HG03066 (cell line): ENCODE measurements around the gene CLRN2.
"Not testable (repeated sequence)": the region's sequence is repeated elsewhere in the genome, so short reads cannot be mapped to it uniquely, and the experiment has no call there.

Experiments used
- ATAC-seq: cut with Tn5 transposase; IDR thresholded peaks from one replicate; pipeline ENCODE4 v1.9.1; 2021; ENCODE audit warnings: low read depth; ENCODE audit not compliant: unreplicated experiment

The CLRN2 gene

DNA sequence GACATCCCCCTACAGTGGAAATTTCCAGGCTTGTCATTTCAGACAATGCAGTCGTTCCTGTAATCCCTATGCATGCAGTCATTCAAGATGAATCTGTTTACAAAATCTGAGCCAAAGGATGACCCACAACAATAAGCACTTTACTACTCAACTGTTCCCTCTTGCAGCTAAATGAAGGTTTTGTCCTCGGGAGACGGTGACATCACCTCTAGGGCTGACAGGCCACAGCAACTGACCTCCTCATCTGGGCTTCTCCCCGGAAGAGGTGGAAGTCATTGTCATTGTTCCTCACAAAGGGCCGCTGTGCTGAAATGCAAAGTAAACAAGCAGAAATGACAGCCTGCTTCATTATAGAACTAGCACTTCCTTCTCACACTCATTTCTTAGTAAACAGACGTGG, 29.2 kb downstream of the CLRN2 start:
- ATAC-seq, result no peak

DNA sequence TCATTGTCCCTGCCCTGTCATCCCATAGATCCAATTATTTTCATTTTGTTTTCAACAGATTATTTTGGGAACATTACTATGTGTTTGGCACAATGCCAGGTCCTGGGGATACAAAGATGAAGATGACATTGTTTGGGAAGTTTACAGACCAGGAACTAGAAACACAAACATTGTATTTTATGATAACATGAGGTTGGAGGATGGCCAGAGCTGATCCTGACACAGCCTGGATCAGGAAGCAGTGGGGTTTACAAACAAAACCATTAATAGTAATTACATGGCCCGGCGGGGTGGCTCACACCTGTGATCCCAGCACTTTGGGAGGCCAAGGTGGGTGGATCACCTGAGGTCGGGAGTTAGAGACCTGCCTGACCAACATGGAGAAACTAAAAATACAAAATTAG, 29.9 kb downstream of the CLRN2 start:
- ATAC-seq, result no peak

DNA sequence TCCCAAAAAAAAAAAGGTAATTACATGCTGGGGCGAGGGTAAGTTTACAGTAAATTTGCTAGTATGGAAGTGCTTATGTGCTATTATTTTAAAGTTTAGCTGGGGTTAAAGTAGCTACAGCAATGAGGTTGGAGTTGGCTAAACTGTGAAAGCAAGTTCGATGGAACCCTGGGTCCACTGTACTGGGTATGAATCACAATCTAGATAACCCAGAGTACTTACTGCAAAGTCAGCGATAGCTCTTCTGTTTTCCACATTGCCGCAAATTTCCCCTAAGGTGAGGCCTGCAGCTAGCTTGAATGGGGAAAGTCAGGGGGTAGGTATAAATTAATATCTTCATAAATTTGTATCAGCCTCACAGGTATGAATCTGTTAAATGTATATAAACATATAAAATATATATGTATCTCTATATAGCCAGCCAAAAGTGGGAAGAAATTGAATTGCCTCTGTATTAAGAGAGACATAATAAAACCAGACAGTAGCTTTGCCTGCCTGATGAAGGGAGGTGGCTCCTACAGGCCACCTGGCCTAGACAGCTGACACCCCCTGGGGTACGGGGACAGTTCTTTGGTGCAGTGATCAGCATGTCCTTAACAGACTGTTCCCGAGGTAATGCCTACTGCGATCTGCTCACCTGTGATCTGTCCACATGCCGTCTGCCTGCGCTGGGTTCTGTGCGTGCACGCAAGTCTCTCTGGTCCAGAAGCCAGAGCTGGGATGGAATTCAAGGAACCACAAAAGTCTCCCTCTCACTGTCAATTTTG, 30.6 kb downstream of the CLRN2 start:
- ATAC-seq, result no peak

DNA sequence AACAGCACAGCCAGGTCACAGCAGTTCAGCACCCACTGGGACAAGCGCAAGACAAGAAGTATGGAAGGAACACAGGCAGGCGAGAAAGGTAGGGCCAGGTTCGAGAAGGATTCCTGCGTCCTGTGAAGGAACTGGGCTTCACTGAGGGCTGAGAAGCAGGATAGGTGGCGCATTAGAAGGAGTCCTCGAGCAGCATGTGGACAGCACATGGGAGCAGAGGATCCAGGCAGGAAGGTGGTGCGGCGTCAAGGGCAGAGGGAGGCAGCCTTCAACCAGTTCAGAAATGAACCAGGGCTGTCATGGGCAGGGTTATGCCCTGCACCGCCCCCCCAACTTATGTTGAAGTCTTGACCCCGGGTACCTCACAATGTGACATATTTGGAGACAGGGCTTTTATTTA, 31.3 kb downstream of the CLRN2 start:
- ATAC-seq, result no peak

DNA sequence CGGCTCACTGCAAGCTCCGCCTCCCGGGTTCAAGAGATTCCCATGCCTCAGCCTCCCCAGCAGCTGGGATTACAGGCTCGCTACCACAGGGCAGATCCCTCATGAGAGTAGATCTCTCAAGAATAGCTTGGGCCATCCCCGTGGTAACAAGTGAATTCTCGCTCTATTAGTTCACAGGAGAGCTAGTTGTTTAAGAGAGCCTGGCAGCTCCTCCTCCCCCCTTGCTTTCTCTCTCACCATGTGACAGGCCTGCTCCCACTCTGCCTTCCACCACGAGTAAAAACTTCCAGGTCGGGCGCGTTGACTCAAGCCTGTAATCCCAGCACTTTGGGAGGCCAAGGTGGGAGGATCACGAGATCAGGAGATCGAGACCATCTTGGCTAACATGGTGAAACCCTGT, 31.7 kb downstream of the CLRN2 start:
- no peak for ATAC-seq

DNA sequence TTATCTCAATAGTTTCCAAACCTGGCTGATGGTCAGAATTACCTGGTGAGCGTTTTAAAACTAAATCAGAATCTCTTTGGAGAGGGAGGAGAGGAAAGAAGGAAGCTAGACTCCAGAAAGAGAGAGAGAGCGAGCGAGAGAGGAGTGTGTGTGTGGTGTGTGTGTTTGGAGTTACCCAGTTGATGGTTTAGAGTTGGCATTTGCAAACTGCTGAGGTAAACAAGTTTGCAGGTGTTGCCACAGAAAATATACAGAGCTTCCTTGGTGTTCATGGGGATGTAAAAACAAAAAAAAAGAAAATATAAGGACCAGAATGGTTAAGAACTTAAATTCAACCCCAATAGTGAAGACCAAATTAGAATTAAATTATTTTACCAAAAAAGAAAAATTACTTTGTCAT, 35.6 kb downstream of the CLRN2 start:
- no peak for ATAC-seq

DNA sequence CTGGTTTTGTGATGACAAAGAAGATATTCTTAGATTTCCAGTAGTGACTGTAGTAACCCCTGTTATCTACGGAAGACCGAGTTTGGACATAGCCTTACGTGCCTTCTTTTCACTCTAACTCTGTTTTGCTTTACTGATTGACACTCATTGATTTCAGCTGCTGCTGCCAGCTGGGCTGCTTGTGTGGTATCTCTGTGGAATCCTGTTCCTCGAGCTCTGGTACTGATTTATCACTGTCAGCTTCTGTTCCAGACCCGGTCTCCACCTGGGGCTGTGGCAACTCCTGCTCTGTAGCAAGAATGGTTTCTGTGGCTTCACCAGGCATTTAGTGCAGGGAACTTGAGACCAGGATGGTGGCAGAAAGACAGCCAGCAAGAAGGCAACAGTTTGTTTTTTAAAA, 37.5 kb downstream of the CLRN2 start:
- ATAC-seq, result no peak

DNA sequence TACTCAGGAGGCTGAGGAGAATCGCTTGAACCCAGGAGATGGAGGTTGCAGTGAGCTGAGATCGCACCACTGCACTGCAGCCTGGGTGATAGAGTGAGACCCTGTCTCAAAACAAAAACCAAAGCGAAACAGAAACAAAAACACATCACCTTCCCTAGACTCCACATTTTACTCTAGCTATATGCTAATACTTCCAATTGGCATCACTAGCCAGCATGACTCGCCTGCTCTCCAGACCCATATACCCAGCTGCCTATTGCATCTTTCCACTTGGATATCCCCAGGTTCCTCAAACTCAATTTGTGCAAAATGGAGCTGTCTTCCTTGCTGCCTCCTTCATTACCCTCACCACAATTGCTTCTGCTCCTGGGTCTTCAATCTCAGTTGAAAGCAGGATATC, 39.6 kb downstream of the CLRN2 start:
- ATAC-seq, result no peak

DNA sequence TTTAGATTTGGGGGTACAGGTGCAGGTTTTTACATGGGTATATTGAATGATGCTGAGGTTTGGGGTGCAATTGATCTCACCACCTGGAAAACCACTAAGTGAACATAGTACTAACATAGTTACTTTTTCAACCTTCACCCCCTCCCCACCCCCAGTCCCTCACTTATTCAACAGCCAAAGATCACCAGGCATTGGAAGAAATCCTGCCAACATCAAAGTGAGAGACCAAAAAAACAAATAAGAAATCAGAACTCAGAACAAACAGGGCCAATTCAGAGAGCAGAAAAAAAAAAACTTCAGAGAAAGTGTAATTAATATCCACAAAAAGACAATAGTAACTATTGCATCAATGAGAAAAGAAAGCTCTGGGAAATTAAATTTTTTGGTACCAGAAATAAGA, 41.5 kb downstream of the CLRN2 start:
- no peak for ATAC-seq

DNA sequence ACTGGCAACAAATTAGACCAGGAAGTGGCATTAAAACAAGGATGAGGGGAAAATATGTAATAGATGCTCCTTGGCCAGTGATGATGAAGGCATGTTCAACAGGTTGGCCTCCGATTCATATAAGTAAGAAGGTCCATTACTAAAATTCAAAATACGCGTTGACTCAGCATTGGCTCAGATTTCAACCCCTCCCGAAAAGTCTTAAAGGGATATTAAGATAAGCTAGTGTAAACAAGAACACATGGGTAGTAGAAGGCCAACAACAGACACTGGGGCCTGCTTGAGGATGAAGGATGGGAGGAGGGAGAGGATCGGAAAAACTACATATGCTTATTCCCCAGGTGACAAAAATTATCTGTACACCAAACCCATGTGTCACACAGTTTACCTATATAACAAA, 42.9 kb downstream of the CLRN2 start:
- no peak for ATAC-seq

DNA sequence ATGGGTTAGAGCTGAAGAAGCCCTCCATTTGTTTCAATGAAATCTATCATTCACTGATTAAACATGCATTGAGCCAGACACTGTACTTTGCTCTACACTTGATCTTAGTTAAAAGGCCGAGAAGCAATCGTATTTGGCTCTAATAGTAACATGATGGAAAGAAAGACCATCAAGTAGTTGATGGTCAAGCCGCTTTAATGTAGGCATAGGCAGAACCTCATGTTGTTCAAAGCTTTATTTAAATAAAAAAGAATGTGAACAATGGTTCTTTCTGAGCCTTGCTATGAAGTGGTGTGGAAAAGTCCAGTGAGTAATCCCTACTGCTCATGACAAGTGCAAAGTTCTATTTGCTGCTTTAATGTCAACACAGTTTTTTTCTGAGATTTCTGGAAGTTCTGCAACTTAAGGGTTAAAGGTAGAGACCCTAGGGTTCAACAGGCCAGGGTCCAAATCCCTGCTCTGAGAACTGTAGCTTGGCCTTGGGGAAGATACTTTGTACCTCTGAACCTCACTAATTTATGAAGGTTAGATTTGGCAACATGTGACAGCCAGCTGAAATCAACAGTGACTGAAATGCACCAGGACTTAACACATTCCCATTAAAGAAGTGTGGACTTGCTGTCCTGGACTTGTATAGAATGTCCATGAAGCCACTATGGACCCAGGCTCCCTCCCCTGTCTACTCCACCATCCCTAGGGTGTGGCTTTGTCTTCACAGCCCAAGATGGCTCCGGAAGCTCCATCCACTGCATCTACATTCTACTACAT, 44.2 kb downstream of the CLRN2 start:
- no peak for ATAC-seq

DNA sequence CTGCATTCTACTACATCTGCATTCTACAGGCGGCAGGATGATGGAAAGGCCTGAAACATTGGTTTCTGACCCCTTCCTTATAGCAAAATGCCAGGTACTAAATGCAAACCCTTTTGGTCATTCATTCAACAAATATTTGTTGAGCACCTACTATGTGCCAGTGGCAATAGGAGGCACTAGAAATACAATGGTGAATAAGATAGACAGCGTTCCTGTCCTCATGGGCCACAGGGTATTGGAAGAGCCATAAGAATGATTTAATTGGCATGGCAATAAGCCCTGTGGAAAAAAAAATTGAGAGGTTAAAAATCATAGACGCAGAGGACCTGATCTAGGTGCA, 44.7 kb downstream of the CLRN2 start:
- no peak for ATAC-seq

DNA sequence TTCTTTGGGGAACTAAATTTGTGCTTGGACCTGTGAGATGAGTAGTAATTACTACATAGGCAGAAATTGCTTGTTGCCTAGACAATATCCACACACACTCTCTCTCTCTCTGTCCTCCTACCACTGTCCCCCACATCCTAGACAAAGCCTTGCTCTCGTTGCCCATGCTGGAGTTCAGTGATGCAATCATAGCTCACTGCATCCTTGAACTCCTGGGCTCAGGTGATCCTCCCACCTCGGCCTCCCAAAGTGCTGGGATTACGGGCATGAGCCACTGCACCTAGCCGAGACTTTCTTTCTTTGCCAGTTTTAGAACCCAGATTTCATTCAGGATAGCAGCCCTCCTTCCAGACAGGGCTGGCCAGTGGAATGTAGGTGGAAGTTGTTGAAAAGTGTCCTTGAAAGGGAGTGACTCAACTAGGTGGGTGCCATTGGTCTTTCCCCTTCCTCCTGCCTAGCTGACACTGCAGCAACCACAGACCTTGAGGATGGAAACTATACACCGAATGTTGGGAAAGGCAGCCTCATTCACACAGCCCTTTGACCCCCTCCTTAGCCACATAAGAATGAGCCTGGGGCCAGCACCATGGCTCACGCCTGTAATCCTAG, 45.2 kb downstream of the CLRN2 start:
- ATAC-seq, result no peak

DNA sequence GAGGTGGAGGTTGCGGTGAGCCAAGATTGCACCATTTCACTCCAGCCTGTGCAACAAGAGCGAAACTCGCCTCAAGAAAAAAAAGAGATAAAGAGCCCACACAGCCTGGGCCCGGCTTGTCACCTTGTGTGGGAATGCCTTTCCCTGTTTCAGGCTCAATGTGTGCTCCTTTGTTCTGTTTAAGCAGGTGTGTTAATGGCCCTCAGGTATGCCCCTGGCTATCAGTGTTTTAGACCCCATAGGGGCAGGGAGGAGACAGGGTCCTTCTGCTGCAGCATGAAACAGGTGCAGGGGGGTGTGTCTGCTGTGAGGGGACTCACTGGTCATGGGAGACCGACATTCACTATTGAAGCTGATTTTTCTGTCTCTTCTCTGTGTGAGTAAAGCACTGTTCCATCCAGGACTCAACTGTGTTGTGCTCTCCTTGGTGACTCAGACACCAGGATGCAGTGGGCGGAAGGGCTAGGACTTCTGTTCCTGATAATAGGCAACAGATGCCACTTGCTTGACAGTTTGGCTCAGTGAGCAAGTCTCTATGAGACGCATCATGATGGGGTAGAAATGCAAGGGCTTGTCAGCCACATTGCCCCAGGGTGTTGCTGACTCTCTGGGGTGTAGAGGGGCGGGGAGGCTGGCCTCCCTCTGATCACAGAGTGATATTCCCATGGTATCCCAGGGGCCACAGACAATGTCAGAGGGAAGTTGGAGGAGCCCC, 46.4 kb downstream of the CLRN2 start:
- ATAC-seq, result no peak

DNA sequence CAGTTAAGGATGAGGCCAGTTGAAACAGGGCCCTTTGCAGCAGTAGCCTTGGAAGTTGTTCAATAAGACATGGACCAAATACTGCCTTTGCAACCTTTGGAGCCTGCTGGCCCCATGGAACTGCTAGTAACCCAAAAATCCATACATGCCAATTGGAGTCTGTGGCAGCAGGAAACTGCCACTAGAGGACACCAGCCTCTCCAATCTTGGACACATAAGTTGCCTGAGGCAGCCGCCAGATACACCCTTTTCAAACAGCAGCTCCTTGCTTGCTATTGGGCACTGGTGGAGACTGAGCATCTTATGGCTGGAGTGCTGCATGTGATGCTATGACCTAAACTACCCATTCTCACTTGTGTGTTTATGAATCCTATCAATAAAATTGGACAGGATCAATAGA, 47.2 kb downstream of the CLRN2 start:
- ATAC-seq, result no peak

DNA sequence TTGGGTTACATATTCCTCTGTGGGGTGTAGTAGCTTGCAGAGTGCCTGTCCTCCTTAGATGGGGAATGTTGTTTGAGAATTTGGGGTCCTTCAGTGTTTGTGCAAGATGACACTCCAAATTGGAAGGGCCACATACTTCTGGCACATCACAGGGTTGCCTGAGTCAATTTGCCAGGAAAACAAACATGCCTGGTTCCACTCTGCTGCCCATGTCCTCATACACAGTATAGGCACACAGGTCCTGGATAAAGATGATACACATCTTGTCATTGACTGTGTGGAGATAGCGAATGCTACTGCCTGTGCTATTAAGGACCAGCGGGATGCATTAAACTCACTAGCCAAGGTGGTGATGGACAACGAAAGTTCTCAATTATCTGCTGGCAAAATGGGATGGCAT, 50.9 kb downstream of the CLRN2 start:
- ATAC-seq, result no peak

DNA sequence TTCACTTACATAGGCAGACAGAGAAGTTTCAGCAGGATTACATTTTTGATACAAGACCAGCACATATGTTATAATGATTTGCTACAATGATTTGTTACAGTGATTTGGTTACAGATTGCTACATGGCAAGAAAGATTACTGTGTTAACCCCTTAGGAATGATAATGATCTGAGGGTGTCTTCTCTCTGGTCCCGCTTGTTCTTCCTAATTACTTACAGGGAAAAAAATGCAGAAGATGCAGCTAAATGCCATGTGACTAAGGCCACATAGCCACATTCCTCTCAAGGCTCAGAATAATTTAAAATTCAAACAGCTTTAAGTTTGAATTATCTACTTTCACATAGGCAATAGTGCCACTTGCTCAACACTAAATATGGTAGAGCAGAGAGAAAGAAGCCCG, 52.3 kb downstream of the CLRN2 start:
- no peak for ATAC-seq

DNA sequence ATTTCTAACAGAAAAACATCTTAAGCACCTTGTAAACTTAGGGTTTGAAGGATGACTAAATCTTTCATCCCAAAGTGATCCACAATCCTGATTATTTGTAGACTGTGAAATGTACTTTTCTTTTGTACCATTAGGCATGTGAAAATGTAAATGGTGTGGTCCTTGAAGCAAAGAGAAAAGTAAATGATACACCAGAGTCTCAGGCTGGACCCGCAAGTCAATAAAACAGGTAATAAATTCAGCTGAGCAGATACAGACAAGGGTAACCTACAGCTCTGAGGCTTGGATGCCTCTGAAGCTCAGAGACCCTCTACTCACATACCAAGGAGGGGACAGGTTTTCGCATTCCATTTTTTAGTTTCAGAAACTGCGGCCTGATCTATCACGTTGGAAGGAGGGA, 59.2 kb downstream of the CLRN2 start:
- no peak for ATAC-seq

DNA sequence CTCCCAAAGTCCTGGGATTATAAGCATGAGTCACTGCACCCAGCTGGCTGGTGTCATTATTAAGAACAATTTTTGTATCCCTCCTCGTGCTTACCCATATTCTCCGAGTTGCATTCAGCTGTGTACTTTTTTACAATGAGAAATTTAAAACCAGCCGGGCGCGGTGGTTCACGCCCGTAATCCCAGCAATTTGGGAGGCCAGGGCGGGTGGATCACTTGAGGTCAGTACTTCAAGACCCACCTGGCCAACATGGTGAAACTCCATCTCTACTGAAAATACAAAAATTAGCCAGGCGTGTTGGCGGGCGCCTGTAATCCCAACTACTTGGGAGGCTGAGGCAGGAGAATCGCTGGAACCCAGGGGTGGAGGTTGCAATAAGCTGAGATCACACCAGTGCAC, 60.2 kb downstream of the CLRN2 start:
- not testable (repeated sequence) for ATAC-seq
